GM12891 (cell line): Measurements from ENCODE around the gene PIK3R4.

Experiments used
- POLR2A ChIP-seq: IDR thresholded peaks from 2 replicates; pipeline ENCODE4 v1.6.1; 2011; ENCODE audit warnings: low read depth, low read length, control low read depth
- POLR2AphosphoS5 ChIP-seq: IDR thresholded peaks from 2 replicates; pipeline ENCODE4 v1.6.1; 2011; ENCODE audit warnings: low read depth, low read length, control low read depth
- TAF1 ChIP-seq: IDR thresholded peaks from 2 replicates; pipeline ENCODE4 v1.6.1; 2011; ENCODE audit warnings: low read depth, low read length, control low read depth

DNA sequence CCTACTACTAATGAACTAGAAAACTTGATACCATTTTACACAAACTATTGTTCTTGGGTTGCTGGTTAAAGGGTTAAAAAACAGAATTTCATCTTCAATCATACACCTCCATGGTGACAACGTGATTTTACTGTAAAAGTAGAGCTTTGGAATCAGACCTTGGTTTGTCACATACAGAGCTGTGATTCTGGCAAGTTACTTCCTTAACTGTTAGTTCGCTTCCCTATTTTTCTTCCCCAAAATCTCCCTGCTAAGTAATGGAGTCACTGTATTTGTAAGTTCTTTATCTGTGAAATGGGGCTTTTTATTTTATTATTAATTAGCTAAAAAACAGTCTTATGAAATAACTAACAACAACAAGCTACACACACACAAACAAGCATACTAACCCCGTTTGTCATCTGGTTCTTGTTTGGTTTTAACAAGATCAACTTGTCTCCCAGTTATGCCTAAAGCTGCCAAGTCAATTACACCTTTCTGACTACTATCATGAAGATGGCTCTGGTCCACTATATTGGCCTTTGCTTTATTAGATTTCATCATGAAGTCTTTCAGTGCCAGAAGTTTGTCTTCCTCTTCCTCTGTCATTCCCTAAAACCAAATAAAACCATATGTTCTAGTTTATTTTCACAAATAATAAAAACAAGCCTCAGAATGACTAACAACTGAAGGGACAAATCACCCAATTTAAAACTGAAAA is 38.6 kb downstream of the PIK3R4 start:
- TF ChIP-seq POLR2AphosphoS5: no peak
- no peak for TF ChIP-seq TAF1
- TF ChIP-seq POLR2A: no peak
